Hematopoietic multipotent progenitor cell treated with erythropoietin and hydrocortisone succinate and interleukin-3 and kit ligand, for 8 days (in vitro differentiated cells): ENCODE measurements around the gene CYP51A1.
"Not testable (repeated sequence)": the region's sequence is repeated elsewhere in the genome, so short reads cannot be mapped to it uniquely, and the experiment has no call there.

Source experiments
- DNase-seq: peaks from one replicate; pipeline ENCODE4 v3.0.0-alpha.2; 2015

The CYP51A1 gene

DNA sequence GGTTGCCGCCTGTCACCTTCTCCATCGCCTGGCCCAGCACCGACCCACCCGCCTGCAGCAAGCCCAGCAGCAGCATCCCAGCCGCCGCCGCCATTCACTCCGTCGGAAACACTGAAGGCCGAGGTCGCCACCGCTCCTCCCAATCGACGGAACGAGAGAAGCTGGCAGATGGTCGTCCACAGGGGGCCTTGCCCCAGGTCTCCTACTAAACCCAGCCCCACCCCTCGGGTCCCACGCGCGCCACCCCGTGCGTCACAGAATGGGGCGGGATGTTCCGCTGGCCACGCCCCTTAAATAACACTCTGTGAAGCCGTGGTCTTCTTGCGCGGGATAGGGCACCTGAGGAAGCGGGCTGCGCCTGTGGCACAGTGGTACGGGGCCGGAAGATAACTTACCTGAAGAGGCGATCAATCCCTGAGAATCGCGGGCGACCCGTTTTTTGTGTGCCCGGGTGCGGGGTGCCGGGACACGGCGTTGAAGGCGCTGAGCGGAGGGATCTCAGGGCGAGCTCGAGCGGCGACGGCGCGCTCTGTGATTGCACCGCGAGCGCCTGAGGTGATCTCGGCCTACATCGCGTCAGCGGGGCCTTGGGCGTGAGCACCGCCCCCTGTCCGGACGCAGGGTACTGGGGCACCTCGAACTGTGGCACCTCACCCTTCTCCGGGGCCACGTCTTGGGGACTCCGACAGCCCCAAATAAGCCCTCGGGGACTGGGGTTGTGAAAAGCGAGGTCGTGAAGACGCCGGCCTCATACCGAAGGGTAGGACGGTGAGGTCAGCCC, at the start of gene CYP51A1:
TSS of gene CYP51A1 (minus strand) at position 207 of the 781 bp plus-strand sequence. CDS start at position 94, 113 bp downstream.
- DNase-seq, result peak; percentile 93

GRCh38 chr7:92178928-92179924, 44.9 kb upstream of the CYP51A1 start, which contains the start of gene LRRD1:
Gene LRRD1 (minus strand): TSS chr7:92179142. CDS start chr7:92165202, 13,940 bp downstream.
- DNase-seq, result peak; percentile 82

DNA sequence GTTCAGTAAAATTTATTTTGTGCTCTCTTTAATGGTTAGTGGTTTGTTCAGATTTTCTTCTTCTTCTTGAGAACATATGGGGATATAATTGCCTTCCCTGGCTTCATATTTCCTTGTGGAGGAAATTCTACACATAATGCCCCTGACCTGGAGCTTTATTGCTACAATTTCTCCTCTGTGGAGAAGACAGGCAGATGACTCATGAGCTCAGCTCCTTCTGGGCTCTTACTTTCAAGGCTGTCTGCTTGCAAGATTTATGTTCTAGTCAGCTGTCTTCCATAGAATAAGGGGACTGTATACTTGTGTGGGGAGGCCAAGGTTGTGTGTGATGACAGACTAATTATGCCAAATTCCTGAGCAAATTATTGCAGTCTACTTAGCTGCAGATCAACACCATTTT, 43.1 kb upstream of the CYP51A1 start:
- DNase-seq, result no peak

DNA sequence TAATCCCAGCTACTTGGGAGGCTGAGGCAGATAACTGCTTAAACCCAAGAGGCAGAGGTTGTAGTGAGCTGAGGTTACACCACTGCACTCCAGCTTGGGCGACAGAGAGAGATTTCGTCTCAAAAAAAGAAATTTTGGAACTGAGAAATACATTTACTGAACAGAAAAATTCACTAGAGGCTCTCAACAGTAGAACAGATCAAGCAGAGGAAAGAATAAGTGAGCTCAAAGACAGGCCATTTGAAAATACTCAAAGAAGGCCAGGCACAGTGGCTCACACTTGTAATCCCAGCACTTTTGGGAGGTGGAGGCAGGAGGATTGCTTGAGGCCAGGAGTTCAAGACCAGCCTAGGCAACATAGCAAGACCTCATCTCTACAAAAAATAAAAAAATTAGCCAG, 35.3 kb upstream of the CYP51A1 start:
- DNase-seq, result not testable (repeated sequence)

GRCh38 chr7:92161271-92161670, 27.0 kb upstream of the CYP51A1 start:
- peak; percentile 78 for DNase-seq

- no peak for DNase-seq
Observed at GRCh38 chr7:92158660-92159575, 24.6 kb upstream of the CYP51A1 start.

GRCh38 chr7:92156990-92157389, 22.7 kb upstream of the CYP51A1 start:
- DNase-seq, result no peak

DNA sequence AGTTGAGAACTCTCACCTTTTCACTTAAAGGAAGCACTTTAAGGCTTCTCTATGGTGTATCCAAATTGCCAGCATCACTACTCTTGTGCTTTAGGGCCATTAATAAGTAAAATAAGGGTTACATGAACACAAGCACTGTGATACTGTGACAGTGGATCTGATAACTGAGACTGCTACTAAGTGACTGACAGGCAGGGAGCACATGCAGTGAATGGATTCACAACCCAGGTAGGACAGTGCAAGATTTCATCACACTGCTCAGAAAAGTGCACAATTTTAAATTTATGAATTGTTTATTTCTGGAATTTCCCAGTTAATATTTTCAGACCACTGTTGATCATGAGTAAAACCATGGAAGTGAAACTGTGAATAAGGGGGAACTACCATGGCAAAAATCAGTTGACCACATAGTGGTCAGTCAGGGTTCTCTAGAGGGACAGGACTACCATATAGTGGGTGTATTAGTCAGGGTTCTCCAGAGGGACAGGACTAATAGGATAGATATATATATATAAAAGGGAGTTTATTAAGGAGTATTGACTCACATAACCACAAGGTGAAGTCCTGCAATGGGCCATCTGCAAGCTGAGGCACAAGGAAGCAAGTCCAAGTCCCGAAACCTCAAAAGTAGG, 20.9 kb upstream of the CYP51A1 start:
- no peak for DNase-seq

- DNase-seq, result no peak
Observed at GRCh38 chr7:92150450-92151017, 16.3 kb upstream of the CYP51A1 start.

DNA sequence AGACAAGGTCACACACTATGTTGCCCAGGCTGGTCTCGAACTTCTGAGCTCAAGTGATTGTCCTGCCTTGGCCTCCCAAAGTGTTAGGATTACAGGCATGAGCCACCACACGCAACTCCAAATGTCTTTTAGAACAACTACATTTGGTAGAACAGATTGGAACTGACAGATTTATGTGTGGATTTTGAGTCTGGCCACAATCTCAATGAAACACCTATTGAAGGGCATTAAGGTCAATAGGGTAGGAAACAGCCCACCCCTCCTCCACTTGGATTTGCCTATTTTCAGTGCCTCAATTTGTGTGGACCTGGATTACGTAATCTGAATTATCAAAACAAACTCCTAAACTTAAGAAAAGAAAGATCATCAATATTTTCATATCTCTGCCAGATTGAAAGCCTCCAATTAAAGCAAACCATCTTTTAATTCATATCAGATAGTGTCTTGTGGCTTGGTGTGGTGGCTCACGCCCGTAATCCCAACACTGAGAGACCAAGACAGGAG, 15.5 kb upstream of the CYP51A1 start:
- DNase-seq, result no peak

- DNase-seq, result not testable (repeated sequence)
Observed at GRCh38 chr7:92143192-92143880, 9.1 kb upstream of the CYP51A1 start.

DNA sequence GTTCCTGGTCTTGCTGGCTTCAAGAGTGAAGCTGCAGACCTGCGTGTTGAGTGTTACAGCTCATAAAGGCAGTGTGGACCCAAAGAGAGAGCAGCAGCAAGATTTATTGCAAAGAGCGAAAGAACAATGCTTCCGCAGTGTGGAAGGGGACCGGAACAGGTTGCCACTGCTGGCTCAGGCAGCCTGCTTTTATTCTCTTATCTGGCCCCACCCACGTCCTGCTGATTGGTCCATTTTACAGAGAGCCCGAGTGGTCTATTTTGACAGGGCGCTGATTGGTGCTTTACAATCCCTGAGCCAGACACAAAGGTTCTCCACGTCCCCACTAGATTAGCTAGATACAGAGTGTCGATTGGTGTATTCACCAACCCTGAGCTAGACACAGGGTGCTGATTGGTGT, 8.5 kb upstream of the CYP51A1 start:
- not testable (repeated sequence) for DNase-seq

DNA sequence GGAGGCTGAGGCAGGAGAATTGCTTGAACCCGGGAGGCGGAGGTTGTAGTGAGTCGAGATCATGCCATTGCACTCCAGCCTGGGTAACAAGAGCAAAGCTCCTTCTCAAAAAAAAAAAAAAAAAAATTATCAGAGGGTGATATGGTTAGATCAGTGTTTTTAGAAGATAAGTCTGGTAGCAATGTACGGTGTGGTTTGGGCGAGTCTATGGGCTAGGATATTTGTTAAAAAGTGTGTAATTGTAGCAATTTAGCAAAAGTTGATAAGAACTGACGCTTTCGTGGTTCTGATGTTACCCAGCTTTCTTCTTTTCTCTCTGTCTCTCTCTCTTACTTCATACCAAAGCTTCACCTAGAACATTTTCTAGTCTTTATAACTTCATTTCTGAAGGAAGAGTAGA, 6.9 kb upstream of the CYP51A1 start:
- DNase-seq, result peak; percentile 53

DNA sequence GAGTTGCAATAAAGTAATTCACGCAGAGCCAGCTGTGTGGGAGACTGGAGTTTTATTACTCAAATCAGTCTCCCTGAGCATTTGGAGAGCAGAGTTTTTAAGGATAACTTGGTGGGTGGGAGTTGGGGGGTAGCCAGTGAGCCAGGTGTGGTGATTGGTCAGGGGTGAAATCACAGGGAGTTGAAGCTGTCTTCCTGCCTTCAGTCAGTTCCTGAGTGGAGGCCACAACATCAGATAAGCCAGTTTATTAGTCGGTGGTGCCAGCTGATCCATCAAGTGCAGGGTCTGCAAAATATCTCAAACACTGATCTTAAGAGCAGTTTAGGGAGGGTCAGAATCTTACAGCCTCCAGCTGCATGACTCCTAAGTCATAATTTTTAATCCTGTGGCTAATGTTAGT, 3.3 kb upstream of the CYP51A1 start:
- DNase-seq, result peak; percentile 21

DNA sequence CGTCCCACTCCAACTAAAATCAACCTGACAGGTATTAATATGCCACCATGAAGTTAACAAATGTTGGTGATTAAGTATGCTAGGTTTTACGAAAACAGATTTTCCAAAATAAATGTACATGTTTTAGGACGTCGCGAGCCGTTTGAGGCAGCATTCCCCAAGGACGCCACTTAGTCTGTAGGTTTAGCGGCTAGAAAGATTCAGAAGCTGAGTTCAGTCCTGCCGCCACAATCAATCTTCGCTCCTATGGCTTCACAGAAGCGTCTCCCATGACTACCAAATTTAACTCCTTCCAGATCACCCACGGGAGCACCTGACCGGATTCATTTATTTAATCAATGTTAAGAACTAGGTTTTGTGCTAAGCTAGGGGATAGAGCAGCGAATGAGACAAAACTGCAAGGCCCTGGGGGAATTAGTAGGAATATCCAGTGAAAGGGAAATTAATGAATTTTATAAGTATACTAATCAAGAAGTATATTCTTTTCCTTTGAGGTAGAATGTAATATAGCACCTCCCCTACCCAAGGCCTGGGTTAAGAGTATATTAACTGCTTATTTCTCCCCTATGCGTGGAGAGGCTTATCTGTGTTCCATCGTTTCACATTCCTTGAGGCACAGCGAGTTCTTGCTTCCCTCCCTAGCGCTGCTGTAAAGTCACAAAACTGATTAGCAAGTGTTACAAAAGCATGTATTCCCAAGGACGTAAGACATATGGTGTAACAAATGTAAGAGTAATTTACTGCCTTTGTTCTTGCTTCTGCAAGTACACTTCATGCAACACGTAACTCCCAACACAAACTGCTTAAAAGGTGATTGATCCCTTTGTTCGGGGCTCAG, 994 bp upstream of the CYP51A1 start:
- peak; percentile 46 for DNase-seq

DNA sequence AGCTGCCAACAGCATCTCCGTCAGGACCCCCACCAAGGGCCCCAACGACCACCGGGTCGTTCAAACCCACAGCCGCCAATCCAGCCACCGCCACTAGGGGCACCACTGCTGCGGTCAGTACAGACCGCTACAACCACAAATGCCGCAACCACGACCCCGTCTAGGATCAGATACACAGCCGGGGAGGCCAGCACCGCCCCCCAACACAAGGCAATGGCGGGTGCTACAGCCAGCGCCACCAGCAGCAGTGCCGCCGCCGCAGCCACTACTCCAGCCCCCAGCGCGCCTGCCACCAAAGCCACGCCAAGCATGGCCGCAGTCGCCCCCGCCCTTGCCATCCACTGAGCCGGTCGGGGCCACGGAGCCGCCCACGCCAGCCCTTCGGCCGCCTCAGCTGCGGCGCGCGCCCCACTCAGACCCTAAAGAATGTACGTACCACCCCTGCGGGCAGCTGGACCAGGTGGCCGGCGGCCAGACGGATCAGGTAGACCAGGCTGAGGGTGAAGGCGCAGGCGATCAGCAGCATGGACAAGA, 473 bp downstream of the CYP51A1 start:
- peak; percentile 78 for DNase-seq

DNA sequence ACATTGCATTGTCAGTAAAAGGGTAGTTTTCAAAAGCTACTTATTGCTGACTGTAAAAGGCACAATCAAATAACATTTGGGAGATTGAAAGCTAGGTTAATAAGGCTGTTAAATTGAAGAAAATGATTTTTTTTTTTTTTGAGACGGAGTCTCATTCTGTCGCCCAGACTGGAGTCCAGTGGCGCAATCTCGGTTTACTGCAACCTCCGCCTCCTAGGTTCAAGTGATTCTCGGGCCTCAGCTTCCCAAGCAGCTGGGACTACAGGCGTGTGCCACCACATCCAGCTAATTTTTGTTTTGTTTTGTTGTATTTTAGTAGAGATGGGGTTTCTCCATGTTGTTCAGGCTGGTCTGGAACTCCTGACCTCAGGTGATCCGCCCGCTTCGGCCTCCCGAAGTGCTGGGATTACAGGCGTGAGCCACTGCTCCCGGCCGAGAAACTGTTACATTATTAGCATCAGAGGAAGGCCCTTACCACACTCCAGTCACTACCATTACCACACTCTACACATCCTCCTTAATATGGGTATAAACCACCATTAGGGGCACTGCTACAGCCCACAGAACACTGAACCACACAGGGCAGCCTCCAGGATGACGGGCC, 1.0 kb downstream of the CYP51A1 start:
- DNase-seq, result no peak

DNA sequence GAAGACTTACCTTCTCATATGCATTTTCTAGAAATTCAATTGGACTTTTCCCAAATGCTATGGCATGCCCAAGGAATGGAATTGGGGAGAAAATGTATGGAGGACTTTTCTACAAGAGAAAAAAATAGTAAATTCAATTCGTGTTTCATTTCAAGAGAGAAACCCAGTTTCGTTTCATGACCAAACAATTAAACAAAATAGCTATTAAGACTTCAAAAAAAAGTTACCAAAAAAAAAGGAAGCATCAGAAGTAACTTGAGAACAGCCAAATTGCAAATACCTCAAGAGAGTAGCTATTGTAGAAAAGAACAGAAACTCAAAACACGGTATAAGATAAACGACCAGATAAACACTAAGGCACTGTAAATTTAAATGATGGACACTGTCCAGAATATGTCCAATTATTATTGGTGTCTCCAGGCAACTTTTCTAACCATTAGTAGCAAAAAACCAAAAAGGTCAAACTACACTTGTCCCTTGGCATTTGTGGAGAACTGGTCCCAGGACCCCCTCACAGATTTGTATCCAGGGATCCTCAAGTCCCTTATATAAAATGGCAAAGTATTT, 2.4 kb downstream of the CYP51A1 start:
- no peak for DNase-seq

GRCh38 chr7:92131093-92131492, 3.2 kb downstream of the CYP51A1 start:
- no peak for DNase-seq
